NCI-H1092 treated with DMSO at 0.1 percent for 48 hours (cell line): ENCODE results near the gene TMEM131.

Experiments used
- DNase-seq: peaks from one replicate; lab custom pipeline; 2025; lab: John Stamatoyannopoulos, UW

TMEM131 gene

DNA sequence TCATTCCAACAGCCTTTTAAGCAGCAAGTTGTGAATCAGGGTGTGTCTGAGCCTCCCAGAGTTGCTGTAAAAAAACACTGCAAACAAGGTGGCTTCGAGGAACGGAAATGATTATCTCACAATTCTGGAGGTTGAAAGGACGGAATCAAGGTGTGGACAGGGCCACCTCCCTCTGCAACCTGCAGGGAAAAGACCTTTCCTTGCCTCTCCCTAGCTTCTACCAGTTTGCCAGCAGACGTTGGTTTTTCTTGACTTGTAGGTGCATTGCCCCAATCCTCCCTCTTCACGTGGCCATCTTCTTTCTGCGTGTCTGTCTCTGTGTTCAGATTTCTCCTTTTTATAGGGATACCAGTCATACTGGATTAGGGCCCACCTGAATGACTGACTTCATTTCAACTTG is 24.8 kb upstream of the TMEM131 start:
- no peak for DNase-seq

DNA sequence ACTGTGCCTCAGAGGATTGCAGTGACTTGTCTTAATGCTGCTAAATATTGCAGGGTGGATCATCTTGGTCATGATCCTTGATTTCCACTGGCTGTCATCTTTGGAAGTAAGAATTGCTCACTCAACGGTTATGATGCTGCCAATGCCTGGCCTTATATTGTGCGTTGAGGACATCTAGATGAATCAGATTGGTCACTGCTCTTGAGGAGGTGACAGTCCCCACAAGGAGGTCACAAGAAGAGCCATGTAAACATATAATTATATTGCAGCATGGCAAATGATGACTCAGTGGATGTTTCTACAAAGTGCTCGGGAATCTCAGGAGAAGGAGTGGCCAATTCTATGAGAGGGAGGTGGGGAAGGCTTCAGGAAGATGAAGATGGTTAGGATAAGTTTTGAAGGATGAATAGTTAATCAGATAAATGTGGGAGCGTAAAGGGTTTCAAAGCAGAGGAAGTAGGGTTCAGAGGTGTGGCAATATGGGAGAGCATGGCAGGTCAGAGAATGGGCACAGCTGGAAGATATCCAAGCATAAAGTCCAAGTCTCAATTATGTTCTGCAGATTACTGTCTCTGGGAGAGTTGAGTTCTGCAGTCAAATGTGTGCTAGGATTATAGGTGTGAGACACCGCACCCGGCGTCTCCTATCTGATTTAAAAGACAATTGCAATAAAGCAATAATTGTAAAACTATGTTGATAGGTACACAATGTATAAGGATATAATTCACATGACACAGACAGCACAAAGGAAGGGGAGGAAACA is 21.3 kb upstream of the TMEM131 start:
- DNase-seq: no peak

DNA sequence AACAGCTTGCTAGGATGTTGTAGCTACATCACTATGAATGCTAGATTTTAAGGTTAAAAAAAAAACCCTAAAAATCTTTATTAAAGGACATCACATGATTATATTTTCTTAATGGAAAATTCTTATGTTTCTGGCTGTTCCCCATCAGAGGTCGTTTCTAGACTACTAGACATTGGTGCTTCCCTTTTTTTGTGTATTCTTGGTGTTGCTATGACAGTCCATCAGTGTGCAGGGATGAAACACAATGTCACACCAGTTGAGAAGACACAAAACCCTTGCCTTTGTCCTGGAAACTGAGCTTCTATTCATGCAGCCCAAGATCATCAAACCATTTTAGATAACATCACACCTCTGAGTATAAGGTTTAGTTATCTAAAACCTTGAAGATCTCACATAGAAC is 19.9 kb upstream of the TMEM131 start:
- no peak for DNase-seq

DNA sequence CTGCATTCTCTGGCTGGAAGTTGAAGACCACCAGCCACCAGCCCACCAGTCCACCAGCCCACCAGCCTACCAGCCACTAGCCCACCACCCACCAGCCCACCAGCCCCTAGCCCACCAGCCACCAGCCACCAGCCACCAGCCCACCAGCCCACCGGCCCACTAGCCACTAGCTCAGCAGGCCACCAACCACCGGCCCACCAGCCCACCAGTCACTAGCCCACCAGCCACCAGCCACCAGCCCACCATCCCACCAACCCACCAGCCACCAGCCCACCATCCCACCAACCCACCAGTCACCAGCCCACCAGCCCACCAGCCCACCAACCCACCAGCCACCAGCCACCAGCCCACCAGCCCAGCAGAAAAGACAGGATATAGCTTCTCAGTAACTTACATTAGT is 18.6 kb upstream of the TMEM131 start:
- no peak for DNase-seq

DNA sequence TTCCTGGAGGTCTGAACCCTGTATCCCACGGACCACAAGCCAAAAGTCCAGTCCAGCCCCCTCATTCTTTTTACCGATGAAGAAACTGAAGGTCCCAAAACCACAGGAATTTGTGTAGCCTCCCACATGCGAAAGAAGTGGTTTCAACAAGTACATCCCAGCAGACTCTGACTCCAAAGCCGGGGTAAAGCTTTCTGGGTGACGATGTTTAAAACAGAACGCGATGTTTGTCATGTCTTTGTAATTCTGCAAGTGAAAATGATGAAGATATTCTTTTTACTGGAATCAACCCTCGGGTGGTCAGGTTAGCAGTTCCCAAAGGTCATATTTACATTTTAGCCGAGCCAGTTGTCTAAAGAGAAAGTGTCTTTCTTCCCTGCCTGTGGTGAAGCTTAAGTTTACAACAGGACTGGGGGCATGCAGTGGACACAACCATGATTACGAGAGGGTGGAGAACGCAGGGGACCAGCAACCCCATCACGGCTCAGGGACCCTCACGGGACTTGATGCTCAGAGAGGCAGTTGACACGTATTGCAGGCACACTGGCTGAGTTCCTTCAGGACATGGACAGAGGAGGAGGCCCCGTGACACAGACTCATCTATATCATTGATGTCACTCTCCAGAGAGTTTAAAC is 17.8 kb upstream of the TMEM131 start:
- DNase-seq: no peak

DNA sequence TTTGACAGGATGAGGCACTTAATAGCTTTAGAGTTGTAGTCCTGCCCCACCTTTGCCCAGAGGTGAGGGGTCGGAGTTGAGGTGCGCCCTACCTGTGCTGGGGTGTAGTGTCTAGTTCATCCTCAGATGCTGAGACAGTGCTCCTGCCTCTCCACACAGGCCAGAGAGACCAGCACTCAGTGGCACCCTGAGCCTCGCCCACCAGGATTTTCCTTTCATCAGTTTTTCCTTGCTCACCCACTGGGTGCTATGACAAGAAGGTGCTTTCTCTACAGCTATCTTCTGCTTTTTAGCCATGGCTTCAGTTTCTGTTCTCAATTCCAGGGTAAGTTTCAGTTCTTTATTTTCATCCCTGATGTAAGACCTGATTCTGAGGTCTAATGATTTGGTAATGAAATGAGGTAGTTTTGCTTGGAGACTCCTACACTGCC is 16.8 kb upstream of the TMEM131 start:
- DNase-seq: no peak

DNA sequence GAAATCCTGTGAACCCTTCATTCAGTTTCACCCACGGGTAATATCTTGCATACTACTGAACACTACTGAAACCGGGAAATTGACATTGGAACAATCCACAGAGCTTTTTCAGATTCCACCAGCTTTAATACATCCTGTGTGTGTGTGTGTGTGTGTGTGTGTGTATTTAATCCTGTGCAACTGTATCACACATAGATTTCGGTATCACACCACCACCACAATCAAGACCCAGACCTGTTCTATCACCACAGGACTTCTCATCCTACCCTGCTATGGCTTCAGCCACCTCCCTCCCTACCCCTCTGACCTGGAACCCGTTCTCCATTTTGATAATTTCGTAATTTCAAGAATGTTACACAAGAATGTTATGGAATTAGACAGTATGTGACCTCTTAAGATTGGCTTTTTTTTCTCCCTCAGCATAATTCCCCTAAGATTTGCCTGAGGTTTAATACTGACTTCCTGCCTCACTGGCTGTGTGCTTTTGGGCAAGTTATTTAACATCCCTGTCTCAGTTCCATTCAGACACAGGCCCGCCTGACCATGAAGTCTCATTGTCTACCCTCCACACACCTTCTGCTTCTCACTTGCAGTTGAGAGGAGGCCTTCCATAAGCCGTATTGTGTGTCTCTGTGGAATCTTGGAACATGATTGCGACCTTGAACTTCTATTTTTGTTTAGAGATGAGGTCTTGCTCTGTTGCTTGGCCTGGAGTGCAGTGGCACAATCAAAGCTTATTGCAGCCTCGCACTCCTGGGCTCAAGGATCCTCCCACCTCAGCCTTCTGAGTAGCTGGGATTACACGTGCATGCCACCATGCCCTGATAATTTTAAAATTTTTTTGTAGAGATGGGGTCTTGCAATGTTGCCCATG is 14.4 kb upstream of the TMEM131 start:
- no peak for DNase-seq

DNA sequence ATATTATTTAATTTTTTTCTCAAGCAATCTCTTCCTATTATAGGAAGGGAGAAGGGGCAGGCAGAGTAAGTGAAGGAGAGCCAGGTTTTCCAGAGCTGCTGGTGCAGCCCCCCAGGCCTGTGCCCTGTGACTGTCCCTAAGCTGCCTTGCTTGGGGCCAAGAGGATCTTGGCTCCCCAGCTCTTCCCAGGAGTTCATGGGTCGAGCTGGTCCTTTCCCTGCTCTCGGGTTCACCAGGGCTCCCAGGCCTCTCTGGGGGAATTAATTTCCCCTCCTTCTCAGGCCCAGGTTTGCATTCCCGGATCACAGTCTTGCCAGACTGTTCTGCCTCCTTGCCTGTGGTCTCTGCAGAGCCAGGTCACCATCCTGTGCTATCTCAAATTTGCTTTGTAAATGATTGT is 12.7 kb upstream of the TMEM131 start:
- DNase-seq: no peak

DNA sequence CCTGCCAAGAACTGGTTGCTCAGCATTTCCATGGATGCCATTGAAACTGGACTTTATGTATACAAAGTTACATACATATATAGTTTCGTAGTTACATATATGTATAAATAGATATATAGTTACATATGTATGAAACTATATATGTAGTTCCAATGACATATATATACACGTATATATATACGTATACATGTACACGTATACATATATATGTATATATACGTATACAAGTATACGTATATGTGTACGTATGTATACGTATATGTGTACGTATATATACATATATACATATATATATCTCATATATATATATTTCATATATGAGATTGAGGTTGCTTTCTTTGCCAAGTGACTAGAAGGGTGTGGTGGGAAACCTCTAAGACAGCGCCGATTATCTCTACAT is 10.6 kb upstream of the TMEM131 start:
- no peak for DNase-seq

DNA sequence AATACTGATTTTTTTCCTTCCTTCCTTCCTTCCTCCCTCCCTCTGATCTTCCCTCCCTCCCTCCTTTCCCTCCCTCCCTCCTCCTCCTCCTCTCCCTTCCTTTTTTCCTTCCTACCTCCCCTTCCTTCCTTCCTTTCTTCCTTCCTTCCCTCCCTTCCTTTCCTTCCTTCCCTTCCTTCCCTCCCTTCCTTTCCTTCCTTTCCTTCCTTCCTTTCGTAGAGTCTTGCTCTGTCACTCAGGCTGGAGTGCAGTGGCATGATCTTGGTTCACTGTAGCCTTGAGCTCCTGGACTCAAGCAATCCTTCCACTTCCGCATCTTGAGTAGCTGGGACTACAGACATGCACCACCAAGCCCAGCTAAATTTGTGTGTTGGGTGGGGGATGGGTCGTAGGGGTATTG is 8.9 kb upstream of the TMEM131 start:
- no peak for DNase-seq

DNA sequence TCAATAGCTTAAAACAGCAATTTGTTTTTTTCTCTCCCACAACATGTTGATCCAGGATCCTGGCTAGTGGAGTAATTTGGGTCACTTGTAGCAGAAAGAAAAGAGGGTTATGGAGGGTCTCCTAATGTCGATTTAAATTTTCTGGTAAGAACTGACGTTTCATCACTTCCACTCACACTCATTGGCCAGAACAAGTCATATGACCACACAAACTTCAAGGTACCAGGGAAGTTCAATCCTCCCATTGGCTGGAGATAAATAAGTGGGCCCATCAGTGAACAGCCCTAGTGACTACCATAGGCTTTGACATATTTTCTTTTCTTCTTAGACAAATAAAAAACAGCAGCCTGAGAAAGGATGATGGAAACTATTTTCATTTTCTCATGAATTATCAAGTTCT is 8.3 kb upstream of the TMEM131 start:
- DNase-seq: no peak

DNA sequence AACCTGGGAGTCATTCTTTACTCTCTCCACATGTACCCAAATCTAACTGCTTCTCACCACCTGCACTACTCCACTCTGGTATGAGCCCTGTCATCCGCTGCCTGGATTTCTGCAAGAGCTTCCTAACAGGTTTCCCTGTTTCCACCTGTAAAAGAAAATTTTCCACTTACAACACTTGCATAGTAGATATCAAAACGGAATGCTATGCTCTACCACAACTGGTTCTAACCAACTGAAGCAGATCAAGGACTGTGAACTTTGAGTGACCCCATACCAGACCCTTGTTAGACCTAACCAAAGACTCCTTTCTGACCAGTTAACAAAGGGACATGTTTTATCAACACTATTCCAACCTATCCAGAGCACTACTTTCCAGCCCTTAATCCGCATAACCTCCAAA is 3.8 kb upstream of the TMEM131 start:
- no peak for DNase-seq

DNA sequence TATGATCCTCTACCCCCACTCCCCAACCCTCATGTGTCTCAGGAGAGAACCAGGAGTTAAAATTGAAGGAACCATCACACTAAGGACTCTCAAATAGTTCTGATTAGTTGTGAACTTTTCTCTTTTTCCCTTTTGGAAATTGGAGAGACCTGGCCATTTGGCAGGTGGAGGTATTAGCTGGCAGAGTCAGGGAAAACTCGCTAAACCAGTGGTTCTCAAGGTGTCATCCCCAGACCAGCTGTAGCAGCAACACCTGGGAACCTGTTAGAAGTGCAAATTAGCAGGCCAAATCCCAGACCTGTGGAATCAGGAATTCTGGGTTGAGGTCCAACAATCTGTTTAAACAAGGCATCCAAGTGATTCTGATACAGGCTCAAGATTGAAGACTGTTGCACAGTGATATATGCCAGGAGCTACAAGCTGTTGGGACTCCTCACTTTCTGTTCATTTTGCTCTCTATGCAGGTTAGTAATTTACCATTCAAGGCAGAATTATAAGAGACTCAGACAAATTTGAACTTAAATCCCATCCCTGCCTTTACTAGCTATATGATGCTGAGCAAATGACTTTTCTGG is 2.8 kb upstream of the TMEM131 start:
- DNase-seq: peak; percentile 2

DNA sequence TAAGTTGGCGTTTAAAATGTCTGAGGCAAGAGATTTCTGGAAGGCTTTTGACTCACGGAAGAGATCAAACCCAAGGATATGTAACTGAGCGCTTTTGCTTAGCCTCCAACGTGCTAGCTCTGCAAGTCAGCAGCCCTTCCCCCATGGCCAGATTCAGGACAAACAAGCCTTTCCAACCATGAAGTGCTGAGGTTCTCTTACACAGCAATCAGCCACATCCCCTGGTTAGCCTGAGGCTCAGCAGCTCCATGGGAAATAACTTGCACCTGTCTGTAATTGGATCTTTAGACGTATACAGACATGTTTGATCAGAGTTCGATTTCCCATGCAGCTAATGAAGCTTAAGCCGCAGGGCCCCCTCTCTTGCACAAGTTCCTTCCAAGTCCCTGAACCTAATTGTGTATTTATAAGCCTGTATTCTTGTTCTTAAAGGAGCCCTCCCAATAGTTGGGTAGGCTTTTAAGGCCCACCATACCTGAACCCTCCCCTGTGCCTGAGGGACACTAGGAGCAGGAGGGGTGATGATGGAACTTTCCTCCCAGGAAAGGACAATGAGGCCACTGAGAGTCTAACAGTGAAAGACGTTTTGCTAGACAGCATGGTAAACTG is 2.1 kb upstream of the TMEM131 start:
- DNase-seq: peak; percentile 45

DNA sequence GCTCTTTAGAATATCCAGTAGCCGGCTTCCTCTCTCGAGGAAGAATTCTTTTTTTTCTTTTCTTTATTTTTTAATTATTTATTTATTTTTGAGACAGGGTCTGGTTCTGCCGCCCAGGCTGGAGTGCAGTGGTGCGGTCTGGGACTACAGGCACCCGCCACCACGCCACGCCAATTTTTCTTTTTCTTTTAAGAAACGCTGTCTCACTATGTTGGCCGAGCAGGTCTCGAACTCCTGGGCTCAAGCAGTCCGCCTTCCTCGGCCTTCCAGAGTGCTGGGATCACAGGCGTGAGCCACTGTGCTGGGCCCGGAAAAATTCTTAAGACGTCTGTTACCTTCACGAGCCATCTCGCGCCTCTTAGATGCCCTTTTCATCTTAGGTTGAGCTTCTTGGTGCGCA is 931 bp upstream of the TMEM131 start:
- DNase-seq: no peak

DNA sequence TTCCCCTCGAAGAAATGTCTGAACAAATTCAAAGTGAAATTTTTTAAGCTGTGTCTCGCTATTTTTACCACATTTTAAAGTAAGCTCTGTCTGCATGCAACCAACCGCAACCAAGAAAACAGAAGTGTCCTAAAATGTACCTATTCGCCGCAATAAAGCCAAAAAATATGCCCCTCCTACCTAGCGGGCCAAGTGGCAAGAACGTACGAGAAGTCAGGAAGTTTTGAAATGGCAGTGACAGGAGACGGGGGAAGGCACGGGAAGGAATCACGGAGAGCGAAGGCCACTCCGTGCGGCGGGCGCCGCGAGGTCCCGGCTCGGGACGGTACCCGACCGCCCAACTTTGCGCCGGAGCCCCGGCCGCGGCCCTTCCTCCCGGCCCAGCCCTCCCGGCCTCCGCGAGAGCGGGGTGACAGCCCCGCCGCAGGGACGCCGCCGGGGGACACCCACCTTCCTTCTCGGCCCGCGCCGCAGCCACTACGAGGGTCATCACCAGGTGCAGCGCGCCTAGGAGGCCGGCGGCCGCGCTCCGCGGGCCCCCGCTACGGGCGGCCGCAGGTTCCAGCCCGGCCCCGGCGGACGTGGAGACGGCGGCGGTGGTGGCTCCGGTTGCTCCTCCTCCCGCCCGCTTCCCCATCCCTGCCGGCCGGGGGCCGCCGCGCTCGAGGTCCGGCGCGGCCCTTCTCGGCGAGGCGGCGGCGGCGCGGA is 568 bp downstream of the TMEM131 start:
- peak; percentile 60 for DNase-seq

DNA sequence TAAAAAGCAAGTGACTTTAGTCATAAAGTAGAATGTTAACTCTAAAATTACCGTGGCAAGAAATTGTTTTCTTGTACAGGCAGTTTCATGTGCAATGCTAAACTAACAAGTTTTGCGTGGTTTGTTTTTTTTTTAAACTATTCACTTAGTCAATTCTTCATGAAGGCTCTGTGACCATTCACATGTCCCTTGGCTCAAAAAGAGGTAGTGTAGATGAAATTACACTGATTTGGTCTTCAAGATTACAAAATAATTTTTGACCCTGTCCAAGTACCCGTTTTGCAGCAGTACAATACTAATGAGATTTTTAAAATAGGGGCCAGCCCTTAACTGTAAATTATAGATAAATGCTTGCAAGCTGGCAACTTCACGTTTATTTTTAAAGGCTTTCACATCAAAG is 1.3 kb downstream of the TMEM131 start:
- DNase-seq: no peak

DNA sequence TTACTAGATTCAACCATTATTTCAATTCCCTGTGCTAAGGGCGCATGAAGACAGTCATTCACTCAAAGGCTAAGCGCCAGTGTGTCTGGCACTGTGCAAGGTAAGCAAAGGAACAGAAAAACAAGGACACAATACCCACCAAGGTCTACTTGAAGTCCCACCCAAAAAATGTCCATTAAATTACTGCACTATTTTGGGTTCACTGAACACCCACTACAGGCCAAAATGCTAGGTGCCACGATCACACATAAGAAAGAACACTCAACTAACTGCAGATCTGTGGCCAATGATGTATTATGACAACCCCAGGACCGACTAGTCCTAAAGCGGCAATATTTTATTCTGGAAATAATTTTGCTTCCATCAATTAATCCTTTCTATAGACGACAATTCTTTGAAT is 1.8 kb downstream of the TMEM131 start:
- no peak for DNase-seq

DNA sequence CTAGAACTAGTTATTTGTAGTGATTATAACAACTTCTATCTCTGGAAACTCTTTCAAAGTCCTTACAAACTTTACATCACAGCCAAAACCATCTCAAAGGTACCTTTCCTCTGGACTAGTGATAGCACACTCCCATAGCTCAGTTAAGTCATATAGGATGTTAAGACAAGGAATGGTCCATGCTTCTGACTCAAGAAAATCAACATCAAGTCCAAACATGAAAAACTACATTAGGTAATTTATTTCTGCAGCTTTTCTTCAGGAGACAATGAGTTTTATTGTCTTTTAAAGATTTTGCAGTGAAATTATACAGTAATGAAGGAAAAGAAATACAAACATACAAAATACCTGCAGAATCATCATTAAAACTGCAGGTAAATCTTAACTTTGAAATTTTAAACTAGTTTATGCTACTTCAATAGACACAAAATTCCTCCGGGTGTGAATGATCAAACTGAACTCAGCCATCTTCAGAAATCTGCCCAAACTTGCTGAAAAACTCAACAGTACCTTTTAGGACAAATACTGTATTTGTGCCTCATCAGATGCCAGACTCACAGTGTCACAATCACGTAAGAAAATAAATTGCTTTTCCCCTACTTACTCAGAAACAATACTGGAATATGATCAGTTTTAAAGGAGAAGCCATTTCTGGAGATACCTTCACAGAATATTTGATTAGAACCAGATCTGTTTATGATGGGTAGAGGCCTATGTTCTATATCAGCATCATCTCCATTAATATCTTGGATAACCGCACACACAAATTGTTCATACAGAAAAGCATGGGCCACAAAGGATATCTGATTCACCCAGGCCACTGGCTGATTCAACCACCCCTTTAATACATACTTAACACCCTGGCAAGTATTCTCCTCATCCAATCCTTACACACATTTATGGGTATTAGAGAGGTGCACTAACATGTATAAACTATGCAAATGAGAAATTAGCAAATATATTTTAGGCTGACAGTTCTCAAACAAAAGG is 2.6 kb downstream of the TMEM131 start:
- DNase-seq: no peak
